Loucy (cell line): ENCODE data around the gene HELZ.
"Not testable (repeated sequence)": the region's sequence is repeated elsewhere in the genome, so short reads cannot be mapped to it uniquely, and the experiment has no call there.

Experiments
- H2AFZ ChIP-seq: fragments of 200-600 bp; sonication (generic); 2 replicates; pipeline ENCODE4 v1.6.0; 2016; ENCODE audit warnings: antibody characterized with exemption, mild to moderate bottlenecking, low read length, moderate library complexity
- H3F3A ChIP-seq: fragments of 200-600 bp; 2 replicates; pipeline ENCODE4 v1.6.0; 2016; ENCODE audit warnings: antibody characterized with exemption, low read depth, mild to moderate bottlenecking
- H3K27me3 ChIP-seq: fragments of 200-600 bp; sonication (generic); 2 replicates; pipeline ENCODE4 v1.6.1; 2014; ENCODE audit warnings: low read length, mild to moderate bottlenecking; ENCODE audit not compliant: insufficient read depth, poor library complexity, severe bottlenecking
- H3K36me3 ChIP-seq: fragments of 200-600 bp; sonication (generic); 2 replicates; pipeline ENCODE4 v1.6.1; 2016; ENCODE audit warnings: low read length; ENCODE audit not compliant: insufficient read depth
- H3K4me1 ChIP-seq: fragments of 200-600 bp; sonication (generic); 2 replicates; pipeline ENCODE4 v1.5.1; 2014; ENCODE audit warnings: low read length, mild to moderate bottlenecking; ENCODE audit not compliant: insufficient read depth, poor library complexity, severe bottlenecking
- H3K4me2 ChIP-seq: fragments of 200-600 bp; sonication (generic); 2 replicates; pipeline ENCODE4 v1.6.0; 2014; ENCODE audit warnings: antibody characterized with exemption, low read length, low read depth, mild to moderate bottlenecking; ENCODE audit not compliant: poor library complexity, severe bottlenecking
- H3K4me3 ChIP-seq: fragments of 200-600 bp; sonication (generic); 2 replicates; pipeline ENCODE4 v1.5.1; 2014; ENCODE audit warnings: low read length, mild to moderate bottlenecking, mixed read lengths; ENCODE audit not compliant: poor library complexity, severe bottlenecking
- H3K79me2 ChIP-seq: fragments of 200-600 bp; sonication (generic); 2 replicates; pipeline ENCODE4 v1.6.1; 2014; ENCODE audit warnings: low read length; ENCODE audit not compliant: insufficient read depth
- H3K9ac ChIP-seq: fragments of 200-600 bp; sonication (generic); 2 replicates; pipeline ENCODE4 v1.6.0; 2014; ENCODE audit warnings: mild to moderate bottlenecking, low read depth, low read length, moderate library complexity; ENCODE audit not compliant: poor library complexity, severe bottlenecking
- H3K9me2 ChIP-seq: fragments of 200-600 bp; sonication (generic); replicated peaks from 2 replicates; pipeline ENCODE4 v1.6.1; 2016; ENCODE audit warnings: low read depth, low read length, mixed read lengths
- H3K9me3 ChIP-seq: fragments of 200-600 bp; sonication (generic); 2 replicates; pipeline ENCODE4 v1.6.1; 2014; ENCODE audit warnings: mild to moderate bottlenecking, antibody characterized with exemption, low read length, low read depth; ENCODE audit not compliant: insufficient read depth
- H4K20me1 ChIP-seq: fragments of 200-600 bp; sonication (generic); 2 replicates; pipeline ENCODE4 v1.6.0; 2014; ENCODE audit warnings: antibody characterized with exemption, low read length, mild to moderate bottlenecking; ENCODE audit not compliant: insufficient read depth, poor library complexity, severe bottlenecking
- EZH2phosphoT487 ChIP-seq: fragments of 200-600 bp; IDR thresholded peaks from 2 replicates; pipeline ENCODE4 v1.6.1; 2018; ENCODE audit warnings: antibody characterized with exemption, mild to moderate bottlenecking, moderate library complexity, borderline replicate concordance
- TF ChIP-seq, protein P1 (sequence below): fragments of 200-600 bp; sonication (generic); conservative IDR thresholded peaks from 2 replicates; pipeline ENCODE4 v1.5.1; 2014; ENCODE audit warnings: mild to moderate bottlenecking, antibody characterized with exemption, low read length

HELZ gene

DNA sequence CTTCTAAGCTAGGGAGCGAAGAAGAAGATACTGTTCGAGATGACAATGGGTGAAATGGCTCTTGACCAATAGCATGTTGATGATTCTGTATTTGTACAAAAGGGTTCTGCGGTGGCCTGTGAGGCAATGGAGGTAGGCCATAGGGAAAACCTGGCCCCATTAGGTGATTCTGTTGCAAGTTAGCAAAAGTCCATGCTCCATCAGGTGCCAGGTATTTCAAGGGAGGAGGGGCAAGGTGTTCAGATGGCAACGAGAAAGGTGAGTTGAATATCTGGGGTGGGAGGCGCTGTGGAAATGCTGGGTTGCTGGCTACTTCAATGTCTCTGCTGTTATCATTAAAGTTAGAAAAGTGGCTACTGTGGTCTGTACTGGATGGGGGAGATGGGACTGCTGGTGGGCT is 137.8 kb downstream of the HELZ start:
- no peak overlapping the region for H3K4me3 ChIP-seq
- no peaks in the 10 kb centered on the region for H4K20me1 ChIP-seq
- no peaks in the 10 kb centered on the region for H3K4me1 ChIP-seq
- H2AFZ ChIP-seq: no peak overlapping the region
- H3K4me2 ChIP-seq: no peak overlapping the region
- H3K9me2 ChIP-seq: no peaks in the 10 kb centered on the region
- TF ChIP-seq, protein P1, sequence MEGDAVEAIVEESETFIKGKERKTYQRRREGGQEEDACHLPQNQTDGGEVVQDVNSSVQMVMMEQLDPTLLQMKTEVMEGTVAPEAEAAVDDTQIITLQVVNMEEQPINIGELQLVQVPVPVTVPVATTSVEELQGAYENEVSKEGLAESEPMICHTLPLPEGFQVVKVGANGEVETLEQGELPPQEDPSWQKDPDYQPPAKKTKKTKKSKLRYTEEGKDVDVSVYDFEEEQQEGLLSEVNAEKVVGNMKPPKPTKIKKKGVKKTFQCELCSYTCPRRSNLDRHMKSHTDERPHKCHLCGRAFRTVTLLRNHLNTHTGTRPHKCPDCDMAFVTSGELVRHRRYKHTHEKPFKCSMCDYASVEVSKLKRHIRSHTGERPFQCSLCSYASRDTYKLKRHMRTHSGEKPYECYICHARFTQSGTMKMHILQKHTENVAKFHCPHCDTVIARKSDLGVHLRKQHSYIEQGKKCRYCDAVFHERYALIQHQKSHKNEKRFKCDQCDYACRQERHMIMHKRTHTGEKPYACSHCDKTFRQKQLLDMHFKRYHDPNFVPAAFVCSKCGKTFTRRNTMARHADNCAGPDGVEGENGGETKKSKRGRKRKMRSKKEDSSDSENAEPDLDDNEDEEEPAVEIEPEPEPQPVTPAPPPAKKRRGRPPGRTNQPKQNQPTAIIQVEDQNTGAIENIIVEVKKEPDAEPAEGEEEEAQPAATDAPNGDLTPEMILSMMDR: no peak
- no peak for TF ChIP-seq EZH2phosphoT487
- H3K9ac ChIP-seq: no peak overlapping the region
- no peaks in the 10 kb centered on the region for H3K79me2 ChIP-seq
- H3K36me3 ChIP-seq: peaks cover 68% of the 10 kb centered on the region
- H3K9me3 ChIP-seq: no peaks in the 10 kb centered on the region
- no peaks in the 10 kb centered on the region for H3K27me3 ChIP-seq
- H3F3A ChIP-seq: no peaks in the 10 kb centered on the region

DNA sequence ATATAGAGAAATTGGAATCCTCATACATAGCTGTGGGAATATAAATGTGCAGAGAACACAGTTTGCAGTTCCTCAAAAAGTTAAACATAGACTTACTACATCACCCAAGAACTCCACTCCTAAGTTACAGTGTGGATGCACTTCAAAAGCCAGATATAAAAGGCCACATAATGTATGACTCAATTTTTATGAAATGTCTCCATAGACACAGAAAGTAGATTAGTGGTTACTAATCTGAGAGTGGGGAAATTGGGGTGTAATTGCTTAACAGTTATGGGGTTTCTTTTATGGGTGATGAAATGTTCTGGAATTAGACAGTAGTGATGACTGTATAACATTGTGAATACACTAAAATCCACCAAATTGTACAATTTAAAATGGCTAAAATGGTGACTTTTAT is 139.8 kb downstream of the HELZ start:
- H3K9me2 ChIP-seq: no peaks in the 10 kb centered on the region
- H3K9me3 ChIP-seq: no peaks in the 10 kb centered on the region
- no peak overlapping the region for H3K9ac ChIP-seq
- no peaks in the 10 kb centered on the region for H4K20me1 ChIP-seq
- no peak overlapping the region for H2AFZ ChIP-seq
- peaks cover 13% of the 10 kb centered on the region for H3K79me2 ChIP-seq
- H3K27me3 ChIP-seq: no peaks in the 10 kb centered on the region
- peaks cover 4% of the 10 kb centered on the region for H3K4me1 ChIP-seq
- H3F3A ChIP-seq: no peaks in the 10 kb centered on the region
- no peak overlapping the region for H3K4me2 ChIP-seq
- H3K4me3 ChIP-seq: no peak overlapping the region
- peaks cover 56% of the 10 kb centered on the region for H3K36me3 ChIP-seq
- TF ChIP-seq, protein P1: no peak
- TF ChIP-seq EZH2phosphoT487: no peak

DNA sequence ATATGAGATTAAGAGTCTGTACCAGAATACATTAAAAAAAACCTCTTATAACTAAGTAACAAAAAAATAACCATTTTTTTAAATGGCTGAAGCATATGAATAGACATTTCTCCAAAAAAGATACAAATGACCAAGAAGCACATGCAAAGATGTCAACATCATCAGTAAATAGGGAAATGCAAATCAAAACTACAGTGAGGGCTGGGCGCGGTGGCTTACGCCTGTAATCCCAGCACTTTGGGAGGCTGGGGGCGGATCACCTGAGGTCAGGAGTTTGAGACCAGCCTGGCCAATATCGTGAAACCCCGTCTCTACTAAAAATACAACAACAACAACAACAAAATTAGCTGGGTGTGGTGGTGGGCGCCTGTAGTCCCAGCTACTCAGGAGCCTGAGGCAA is 140.4 kb downstream of the HELZ start:
- not testable (repeated sequence) for H3K4me1 ChIP-seq, H3K4me2 ChIP-seq, H3K9ac ChIP-seq, H3F3A ChIP-seq, H2AFZ ChIP-seq, H3K4me3 ChIP-seq, H3K27me3 ChIP-seq, H4K20me1 ChIP-seq, H3K9me2 ChIP-seq, H3K9me3 ChIP-seq
- H3K79me2 ChIP-seq: peaks cover 19% of the 10 kb centered on the region
- peaks cover 56% of the 10 kb centered on the region for H3K36me3 ChIP-seq

DNA sequence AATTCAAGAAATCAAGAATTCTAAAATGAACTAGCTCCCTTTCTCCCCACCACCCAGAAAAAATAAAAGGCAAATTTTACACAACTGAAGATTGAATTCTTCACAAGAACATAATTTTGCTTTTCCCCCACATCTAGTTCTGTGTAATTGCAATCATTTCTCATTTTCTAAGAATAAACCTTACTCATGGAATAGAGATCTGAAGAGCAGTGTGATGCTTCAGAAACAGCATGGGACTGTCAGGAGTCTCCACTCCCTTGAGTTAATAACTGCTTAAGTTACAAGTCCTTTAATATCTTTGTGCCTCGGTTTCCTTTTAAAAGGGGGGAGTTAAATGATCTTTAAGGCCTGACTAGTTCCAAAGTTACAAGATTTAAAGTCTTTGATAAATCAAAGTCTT is 147.0 kb downstream of the HELZ start:
- TF ChIP-seq, protein P1: no peak
- TF ChIP-seq EZH2phosphoT487: no peak

More for the DNA sequence above, 147.0 kb downstream of the HELZ start:
- Histone ChIP-seq H3K36me3 (peaks cover 19% of the 10 kb centered on the region; the same call in 1 of the 2 replicates), H3K9me3 (no peaks in the 10 kb centered on the region), H3K27me3 (no peaks in the 10 kb centered on the region), H3K4me3 (no peak overlapping the region), H2AFZ (no peak overlapping the region), H3K9ac (no peak overlapping the region), H3K4me1 (peaks cover 4% of the 10 kb centered on the region), H3F3A (no peaks in the 10 kb centered on the region), H3K9me2 (no peaks in the 10 kb centered on the region), H3K4me2 (no peak overlapping the region), H4K20me1 (no peaks in the 10 kb centered on the region), H3K79me2 (peaks cover 33% of the 10 kb centered on the region)
